GM19193 (cell line): Measurements from ENCODE around the gene COLEC12.

ENCODE experiments used
- POLR2A ChIP-seq: IDR thresholded peaks from 4 replicates; pipeline ENCODE4 v1.6.1; 2011; ENCODE audit not compliant: insufficient read depth, insufficient read length; ENCODE audit errors: extremely low read depth

The COLEC12 gene

DNA sequence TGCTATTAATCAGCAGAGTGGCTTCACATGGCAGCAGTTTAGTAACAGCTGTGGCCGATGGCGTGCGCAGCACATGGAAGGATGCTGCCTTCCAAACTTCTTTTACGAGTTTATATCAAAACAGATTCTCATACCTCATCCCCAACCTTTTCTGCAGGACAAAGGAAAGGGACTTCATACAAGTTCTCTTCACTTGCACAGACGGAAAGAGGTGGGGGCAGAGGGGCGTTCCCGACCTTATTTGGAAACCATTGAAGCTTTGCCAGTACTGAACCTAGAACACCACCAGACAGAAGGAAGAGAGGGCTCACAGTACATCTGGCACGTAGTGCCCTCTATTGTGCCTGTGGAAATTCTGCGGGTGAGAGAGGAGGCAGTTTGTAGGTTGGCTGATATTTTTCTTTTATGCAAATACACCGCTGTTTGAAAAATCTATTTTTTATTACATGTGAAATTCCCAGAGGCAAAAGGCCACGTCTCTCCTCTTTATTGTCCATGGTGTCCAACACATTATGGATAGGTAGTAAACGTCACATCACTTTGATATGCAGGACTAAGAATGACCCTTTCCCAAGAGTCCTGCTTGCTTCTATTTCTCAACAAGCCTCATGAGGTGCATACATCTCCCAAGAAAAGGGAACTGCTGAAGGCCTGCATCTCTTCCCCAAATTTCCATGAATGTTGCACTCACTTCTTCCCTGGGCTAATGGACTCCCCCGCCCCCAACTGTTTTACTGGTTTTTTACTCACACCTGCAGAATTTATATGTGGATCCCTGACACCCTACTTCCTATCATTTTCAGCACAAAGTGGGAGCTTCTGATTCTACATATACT lies 31.3 kb downstream of the COLEC12 start:
- TF ChIP-seq POLR2A: no peak

DNA sequence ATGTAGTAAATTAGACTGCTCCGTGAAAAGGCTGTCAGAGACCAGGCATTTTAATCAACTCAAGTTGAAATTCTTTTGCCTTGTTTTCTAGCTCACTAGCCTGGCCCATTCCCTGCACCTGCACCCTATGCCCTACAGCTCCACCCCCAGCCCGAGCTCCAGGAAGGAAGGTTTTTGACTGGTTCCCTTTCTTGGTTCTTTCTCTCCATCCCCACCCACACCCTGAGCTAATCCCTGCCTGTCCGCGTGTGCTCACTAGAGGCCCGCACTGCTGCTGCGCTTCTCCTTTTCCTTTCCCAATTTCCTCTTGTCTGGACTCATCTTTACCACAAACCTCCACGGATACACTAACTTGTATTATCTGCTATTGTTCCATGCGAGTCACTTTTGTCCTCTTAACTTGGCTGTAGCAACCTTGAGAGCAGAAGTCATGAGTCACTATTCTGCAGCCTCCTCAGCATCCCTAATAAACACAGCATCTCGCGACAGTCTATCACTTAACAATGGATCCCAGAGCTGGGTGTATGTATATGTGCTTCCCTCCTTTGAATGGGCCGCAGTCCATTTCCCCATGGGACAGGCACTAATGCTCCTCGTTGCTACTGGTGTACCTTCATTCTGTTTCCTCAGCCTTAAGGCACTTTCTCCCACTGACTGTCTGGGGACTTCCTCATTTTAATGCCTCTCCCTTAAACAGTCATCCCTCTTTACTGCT lies 36.5 kb downstream of the COLEC12 start:
- no peak for TF ChIP-seq POLR2A

DNA sequence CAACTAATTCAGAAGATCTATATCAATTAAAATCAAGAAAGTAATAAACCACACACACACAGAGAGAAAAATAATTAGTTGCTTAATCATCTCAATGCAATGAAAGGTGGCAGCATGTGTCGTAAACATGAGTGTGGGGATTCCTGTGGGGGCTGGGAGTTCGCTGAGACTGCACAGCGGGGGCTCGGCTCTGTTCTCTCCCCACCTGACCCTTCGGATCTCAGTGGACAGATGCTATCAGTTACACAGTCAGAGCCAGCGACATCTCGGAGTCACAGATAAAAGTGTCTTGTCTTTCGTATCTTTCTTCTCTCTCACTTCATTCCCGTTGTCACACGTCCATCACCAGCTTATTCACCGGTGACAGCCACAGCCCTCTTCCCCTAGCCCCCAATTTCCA lies 37.1 kb downstream of the COLEC12 start:
- TF ChIP-seq POLR2A: no peak

DNA sequence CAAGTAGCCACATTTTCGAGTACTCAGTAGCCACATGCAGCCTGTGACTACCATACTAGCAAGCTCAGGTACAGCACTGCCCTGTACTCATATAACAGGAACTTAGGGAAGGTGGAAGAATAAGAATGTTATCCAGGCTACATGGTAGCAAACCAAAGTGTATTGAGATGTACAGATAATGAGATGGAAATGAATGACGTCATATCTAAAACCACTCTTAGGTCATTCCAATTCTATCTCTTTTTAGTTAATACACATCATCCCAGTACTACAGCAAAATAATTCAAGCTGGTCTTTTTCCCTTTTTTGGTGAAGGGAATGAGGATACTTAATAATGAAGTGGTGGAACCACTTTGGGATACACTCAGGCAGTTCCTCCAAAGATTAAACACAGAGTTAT lies 38.7 kb downstream of the COLEC12 start:
- no peak for TF ChIP-seq POLR2A

DNA sequence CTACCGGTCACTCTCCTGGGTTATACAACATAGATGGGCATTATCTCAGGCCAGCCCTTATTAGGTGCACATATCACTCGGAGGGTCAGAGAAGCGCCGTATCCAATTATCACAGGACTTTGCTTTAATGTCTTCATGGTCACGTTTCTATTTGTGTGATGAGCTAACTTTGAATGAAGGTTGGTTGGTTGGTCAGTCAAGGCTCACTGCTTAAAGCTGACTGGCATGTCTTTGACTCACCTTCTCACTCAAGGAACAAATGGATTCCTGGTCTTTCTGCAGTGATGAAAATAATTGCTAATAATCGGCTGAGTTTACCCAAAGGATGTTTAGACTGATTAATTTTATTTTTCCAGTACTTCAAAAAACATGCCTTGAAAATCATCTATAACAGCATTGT lies 39.7 kb downstream of the COLEC12 start:
- TF ChIP-seq POLR2A: no peak

DNA sequence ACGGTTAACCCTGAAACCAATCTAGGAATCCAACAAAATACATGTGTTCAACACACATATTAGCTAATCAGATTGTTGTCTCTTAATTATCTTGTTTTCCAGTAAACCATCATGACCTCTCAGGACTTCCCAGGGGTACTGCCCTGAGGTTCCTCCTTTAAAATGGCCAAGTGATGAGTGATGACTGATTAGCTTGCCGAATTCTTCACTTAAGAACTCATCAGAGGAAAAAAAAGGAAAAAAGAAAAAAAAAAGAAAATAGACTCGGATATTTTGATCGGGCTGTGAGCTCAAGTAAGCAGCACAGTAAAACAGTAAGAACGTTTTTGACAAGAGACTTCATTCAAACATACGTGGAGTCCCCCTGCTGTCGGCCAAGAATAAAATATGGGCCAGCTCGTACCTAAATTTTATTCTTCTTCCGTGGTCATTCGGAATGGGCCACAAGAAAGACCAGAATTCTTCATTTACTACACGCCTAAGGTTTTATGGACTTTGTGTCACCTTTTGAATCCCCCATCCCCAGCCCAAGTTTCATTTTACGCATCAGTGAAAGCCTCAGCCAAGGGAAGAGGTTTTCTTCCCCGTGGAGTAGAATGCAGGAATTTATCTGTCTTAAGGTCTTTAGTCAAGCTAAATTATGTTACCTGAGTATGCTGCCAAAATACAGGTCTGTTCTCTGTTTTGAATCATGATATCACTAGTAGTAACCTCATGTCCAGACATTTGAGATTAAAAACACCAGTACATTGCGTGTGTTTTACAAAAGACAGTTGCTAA lies 40.5 kb downstream of the COLEC12 start:
- TF ChIP-seq POLR2A: no peak

DNA sequence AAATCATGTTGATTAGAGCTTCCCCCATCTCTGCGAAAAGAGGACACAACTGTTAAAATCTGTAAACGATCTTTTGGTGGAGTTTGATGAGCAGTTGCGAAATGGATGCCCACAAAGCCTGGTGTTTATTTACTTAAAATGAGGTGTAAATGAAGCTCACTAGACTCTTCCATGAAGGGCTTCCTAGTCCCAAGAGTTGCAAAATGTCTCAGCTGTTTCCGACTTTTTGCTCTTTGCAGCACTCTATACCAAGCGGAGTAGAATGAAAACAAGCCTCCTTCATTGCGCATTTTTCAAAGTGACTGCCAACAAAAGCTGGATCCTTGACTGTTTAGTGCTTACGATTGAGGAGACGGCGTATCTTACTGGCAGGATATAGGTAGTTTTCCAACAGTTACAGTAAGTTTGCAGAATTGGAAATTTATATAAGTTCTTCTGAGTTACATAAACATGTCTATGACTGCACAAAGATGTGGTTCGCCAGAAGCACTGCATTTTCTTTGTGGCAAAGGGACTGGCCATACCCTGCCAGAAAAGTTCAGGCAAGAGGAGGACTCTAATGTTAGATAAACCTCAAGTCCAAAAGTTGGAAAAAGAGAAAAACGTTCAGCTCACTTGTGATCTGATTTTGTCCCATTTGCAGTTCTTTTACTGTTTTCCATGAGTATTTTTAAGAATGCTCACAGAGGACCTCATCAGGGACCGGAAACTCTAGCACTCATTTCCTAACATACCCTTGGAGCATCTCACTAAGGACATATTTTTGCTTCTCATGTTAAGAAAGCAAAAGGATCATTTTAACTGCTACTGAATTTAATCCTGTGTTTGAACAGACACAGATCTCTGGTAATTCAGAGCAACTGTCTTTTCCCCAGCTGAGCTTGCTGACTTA lies 42.7 kb downstream of the COLEC12 start:
- TF ChIP-seq POLR2A: no peak

DNA sequence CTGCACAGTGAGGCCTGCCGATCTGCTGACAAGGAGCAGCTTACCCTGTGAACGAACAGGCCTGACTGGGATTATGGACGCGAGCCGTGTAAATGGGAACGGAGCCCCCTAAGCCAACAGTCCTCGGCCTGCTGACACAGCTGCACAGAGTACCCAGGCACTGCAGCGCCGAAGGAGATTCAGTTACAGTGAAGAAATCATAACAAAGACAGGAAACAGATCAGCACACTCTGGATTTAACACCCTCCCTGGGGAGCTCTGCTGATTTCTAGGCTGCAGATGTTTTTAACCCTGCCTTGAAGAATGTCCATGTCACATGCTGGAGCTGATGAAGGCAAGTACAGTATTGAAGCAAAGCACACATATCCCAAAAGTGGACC lies 43.4 kb downstream of the COLEC12 start:
- no peak for TF ChIP-seq POLR2A

DNA sequence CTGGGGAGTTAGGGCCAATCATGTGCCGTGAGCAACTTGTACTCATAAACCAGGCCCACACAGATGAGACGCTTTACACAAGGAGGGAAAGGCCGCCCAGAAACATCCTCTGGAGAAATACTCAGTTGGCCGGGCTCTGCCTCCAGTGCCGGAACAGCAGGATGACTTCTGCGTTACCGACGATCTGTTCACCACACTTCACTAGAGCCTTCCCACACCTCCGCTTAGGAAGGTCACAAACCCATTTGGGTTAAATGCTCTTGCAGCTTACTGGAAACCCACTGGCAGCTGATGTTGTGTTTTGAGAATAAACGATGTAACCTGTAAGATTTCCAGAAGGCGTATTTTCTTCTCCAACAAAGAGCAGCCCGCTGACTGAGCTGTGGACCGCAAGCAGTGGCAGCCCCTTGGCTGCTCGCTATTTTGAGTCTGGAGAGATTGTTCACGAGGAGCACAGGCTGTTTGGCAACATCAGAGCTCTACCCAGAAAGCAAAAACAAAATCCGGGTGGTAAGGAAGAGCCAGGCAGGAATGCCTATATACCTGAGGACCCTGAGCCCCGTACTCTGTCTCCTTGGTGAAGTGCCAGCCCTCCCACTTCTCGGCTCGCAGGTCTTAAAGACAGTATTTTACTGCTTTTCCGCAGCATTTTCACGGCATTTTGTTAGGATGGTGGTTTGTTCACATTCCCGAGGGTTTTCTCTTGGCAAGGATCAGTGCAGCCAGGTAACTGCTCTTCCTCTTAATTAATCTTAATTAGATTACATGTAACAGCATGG lies 44.0 kb downstream of the COLEC12 start:
- TF ChIP-seq POLR2A: no peak

DNA sequence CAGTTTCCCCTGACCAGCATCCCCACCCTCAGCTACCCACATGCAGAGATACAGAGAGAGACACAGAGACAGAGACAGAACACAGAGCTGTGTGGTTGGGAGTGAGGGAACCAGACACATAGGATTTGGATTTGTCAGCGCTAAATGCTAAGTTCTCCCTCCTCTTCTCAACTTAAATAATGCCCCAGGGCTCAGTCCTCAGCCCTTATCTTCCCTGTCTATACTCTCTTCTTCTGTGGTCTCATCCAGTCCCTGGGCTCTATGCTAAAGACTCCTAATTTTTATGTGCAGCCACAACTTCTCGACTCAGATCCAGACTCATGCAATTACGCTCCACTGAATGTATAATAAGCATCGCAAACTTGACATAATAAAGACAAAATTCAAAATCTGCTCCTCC lies 47.1 kb downstream of the COLEC12 start:
- no peak for TF ChIP-seq POLR2A

DNA sequence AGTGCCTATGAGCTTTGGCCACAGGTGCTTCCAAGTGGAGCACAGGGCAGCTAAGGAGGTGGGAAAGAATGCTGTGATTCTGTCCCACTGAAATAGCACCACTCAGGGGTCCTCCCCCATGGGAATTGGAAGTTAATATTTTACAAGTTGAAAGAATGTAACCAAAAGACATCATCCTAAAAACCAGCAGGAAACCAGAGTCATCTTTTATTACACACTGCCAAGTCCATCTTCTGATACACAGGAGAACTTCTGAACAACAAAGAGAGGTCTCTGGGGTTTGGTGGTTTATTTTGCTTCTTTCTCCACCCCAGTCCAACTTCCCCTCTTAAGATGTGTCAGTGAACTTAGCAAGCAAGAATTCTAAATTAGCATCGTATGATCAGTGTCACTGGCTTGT lies 47.7 kb downstream of the COLEC12 start:
- TF ChIP-seq POLR2A: no peak

DNA sequence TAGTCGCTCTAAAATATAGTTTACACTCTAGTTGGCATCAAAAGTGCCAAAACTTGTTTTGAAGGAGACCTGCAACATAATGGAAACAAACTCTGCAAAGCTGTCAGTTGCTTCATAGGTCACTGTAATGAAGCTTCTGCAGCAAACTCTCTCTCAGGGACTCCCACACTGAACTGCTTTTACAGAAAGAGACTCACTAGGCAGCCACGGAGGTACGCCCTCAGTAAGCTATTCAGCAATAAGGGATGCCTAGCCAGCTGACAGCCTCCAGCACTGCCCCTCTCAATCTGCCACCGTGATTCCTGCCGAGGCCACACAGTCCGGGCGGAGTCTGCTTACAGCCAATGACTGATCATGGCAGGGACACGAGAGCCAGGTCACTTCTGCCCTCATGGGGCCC lies 51.1 kb downstream of the COLEC12 start:
- no peak for TF ChIP-seq POLR2A

DNA sequence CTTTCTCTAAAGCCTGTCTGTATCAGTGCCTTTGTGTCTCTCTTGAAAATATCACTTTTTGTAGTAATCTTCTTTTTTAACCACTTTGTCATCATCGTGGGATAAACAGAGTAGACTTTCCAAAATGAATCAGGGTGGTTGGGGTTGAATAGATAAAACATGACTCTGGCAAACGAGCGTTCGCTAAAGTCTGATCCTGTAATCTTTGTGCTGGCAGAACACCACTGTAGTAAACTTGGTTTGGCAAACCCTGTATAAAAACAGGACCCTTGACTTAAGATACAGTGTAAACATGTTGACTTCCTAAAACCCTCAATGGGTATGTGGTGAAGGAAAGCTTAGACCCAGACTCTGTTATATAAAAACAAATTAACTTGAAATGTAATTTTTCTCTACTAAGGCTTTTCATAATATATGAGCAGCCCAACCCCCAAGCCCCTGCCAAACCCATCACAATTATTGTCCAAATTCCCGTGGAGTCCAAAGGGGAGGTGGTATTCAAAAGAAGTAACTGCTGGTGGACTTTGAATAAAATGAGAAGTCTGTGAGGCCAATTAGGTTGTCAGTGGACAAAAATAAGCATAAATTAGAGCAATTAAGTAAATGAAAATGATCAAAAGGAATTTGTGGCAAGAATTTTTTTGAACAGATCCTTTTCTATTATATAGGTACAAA lies 52.2 kb downstream of the COLEC12 start:
- no peak for TF ChIP-seq POLR2A
